Stimulated activated CD4-positive, alpha-beta T cell treated with anti-CD3 and anti-CD28 coated beads, Interleukin-4, amount 100 ng/mL, for 24 hours (primary cell): ENCODE measurements around the gene ELAVL2.

ENCODE experiments used
- DNase-seq: peaks from one replicate; pipeline ENCODE4 v3.0.0-alpha.2; 2020

ELAVL2 gene

GRCh38 chr9:23659346-23660006 is 166.6 kb downstream of the ELAVL2 start:
- DNase-seq: no peak

- no peak for DNase-seq
These were observed 167.4 kb downstream of the ELAVL2 start for GRCh38 chr9:23658376-23659258.

- no peak for DNase-seq
These were observed 175.0 kb downstream of the ELAVL2 start for GRCh38 chr9:23651051-23651450.

GRCh38 chr9:23648651-23649050 is 177.4 kb downstream of the ELAVL2 start:
- DNase-seq: no peak

GRCh38 chr9:23644896-23645295 is 181.1 kb downstream of the ELAVL2 start:
- DNase-seq: no peak

GRCh38 chr9:23644326-23644725 is 181.7 kb downstream of the ELAVL2 start:
- no peak for DNase-seq

GRCh38 chr9:23643656-23644258 is 182.3 kb downstream of the ELAVL2 start:
- DNase-seq: no peak
